ENCODE results near the gene MPZL3. TPM values are rescaled to one million over a fixed set of nuclear protein-coding genes. Genes with fewer than 3 reads are reported as not detected.
A peak's percentile ranks its signal among the peaks of the same experiment; 100 is the strongest.

The MPZL3 gene
- polyA plus RNA-seq, 1 donor (not counting 4 experiments of a cell fraction or from before 2014, with no cell fraction given), result 7.9 TPM

GRCh38 chr11:118287006-118287405 is 34.8 kb upstream of the MPZL3 start:
- no peaks in the 10 kb centered on the region for H3K27me3 ChIP-seq (ENCODE audit: control insufficient read depth, extremely low read depth, insufficient read depth, low read length)
- FAIRE-seq, result peak; percentile 5
- H3K4me3 ChIP-seq (ENCODE audit: control insufficient read depth in 2 of 3, extremely low read depth in 1 of 3, insufficient read depth in 2 of 3, low read depth in 1 of 3, low read length in 3 of 3), result no peak overlapping the region
- H2AFZ ChIP-seq (ENCODE audit: control insufficient read depth, low read length), result no peak overlapping the region
- no peak overlapping the region for H3K27ac ChIP-seq (ENCODE audit: control insufficient read depth, insufficient read depth, low read length)
- H3K4me1 ChIP-seq (ENCODE audit: control insufficient read depth, extremely low read depth, insufficient read depth, low read length), result peaks cover 23% of the 10 kb centered on the region
- H3K9ac ChIP-seq (ENCODE audit: control insufficient read depth, extremely low read depth, insufficient read depth, low read length), result no peak overlapping the region
- peak overlapping the region; percentile 16 for H3K4me2 ChIP-seq (ENCODE audit: control insufficient read depth, extremely low read depth, insufficient read depth, low read depth, low read length)
- DNase-seq (ENCODE audit: low read depth, low spot score), result no peak
- no peak for TF ChIP-seq CTCF (optimal IDR thresholded peaks at IDR 0.05 in 1 of 3, IDR thresholded peaks at IDR 0.05 in 1 of 3, conservative IDR thresholded peaks at IDR 0.05 in 1 of 3; ENCODE audit: extremely low read depth in 1 of 3, insufficient read depth in 2 of 3, low read length in 3 of 3)
- no peak for TF ChIP-seq EZH2 (IDR thresholded peaks at IDR 0.05; ENCODE audit: low read length)
- H3K36me3 ChIP-seq (ENCODE audit: control insufficient read depth in 2 of 2, extremely low read depth in 1 of 2, insufficient read depth in 2 of 2, low read length in 2 of 2), result no peaks in the 10 kb centered on the region
- no peaks in the 10 kb centered on the region for H4K20me1 ChIP-seq (ENCODE audit: control insufficient read depth, extremely low read depth, insufficient read depth, low read length)
- no peaks in the 10 kb centered on the region for H3K9me1 ChIP-seq (ENCODE audit: control insufficient read depth, extremely low read depth, insufficient read depth, low read length)
- H3K79me2 ChIP-seq (ENCODE audit: control insufficient read depth, insufficient read depth, low read length), result no peaks in the 10 kb centered on the region
- dilution Hi-C loops (cut with MboI; ENCODE audit: extremely low pct_ligation_motif_present, low sequenced_read_pairs), result no loop called here
- no peaks in the 10 kb centered on the region for H3K9me3 ChIP-seq (ENCODE audit: control insufficient read depth, low read depth, low read length)

DNA sequence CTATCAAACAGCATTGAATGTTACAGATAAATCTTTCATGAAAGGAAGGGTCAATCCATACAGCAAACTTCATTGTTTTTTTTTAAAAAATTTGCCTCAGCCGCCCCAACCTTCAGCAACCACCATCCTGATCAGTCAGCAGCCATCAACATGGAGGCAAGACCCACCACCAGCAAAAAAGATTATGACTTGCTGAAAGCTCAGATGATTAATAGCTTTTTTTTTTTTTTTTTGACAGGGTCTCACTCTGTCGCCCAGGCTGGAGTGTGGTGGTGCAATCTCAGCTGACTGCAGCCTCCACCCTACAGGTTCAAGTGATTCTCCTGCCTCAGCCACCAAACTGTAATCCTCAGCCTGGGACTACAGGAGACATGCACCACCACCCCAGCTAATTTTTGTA is 34.4 kb upstream of the MPZL3 start:
- H3K9me1 ChIP-seq (ENCODE audit: control insufficient read depth, extremely low read depth, insufficient read depth, low read length), result no peaks in the 10 kb centered on the region
- H3K79me2 ChIP-seq (ENCODE audit: control insufficient read depth, insufficient read depth, low read length), result no peaks in the 10 kb centered on the region
- H2AFZ ChIP-seq (ENCODE audit: control insufficient read depth, low read length), result no peak overlapping the region
- H3K4me2 ChIP-seq (ENCODE audit: control insufficient read depth, extremely low read depth, insufficient read depth, low read depth, low read length), result peak overlapping the region; percentile 16
- no peak overlapping the region for H3K9ac ChIP-seq (ENCODE audit: control insufficient read depth, extremely low read depth, insufficient read depth, low read length)
- TF ChIP-seq EZH2 (IDR thresholded peaks at IDR 0.05; ENCODE audit: low read length) (no peak), CTCF (optimal IDR thresholded peaks at IDR 0.05 in 1 of 3, IDR thresholded peaks at IDR 0.05 in 1 of 3, conservative IDR thresholded peaks at IDR 0.05 in 1 of 3; ENCODE audit: extremely low read depth in 1 of 3, insufficient read depth in 2 of 3, low read length in 3 of 3) (no peak)
- no peak for DNase-seq (ENCODE audit: low read depth, low spot score)
- dilution Hi-C loops (cut with MboI; ENCODE audit: extremely low pct_ligation_motif_present, low sequenced_read_pairs), result no loop called here
- peaks cover 19% of the 10 kb centered on the region for H3K4me1 ChIP-seq (ENCODE audit: control insufficient read depth, extremely low read depth, insufficient read depth, low read length)
- no peaks in the 10 kb centered on the region for H3K27me3 ChIP-seq (ENCODE audit: control insufficient read depth, extremely low read depth, insufficient read depth, low read length)
- no peak overlapping the region for H3K4me3 ChIP-seq (ENCODE audit: control insufficient read depth in 2 of 3, extremely low read depth in 1 of 3, insufficient read depth in 2 of 3, low read depth in 1 of 3, low read length in 3 of 3)
- H3K9me3 ChIP-seq (ENCODE audit: control insufficient read depth, low read depth, low read length), result no peaks in the 10 kb centered on the region
- no peaks in the 10 kb centered on the region for H4K20me1 ChIP-seq (ENCODE audit: control insufficient read depth, extremely low read depth, insufficient read depth, low read length)
- no peak overlapping the region for H3K27ac ChIP-seq (ENCODE audit: control insufficient read depth, insufficient read depth, low read length)
- no peak for FAIRE-seq
- no peaks in the 10 kb centered on the region for H3K36me3 ChIP-seq (ENCODE audit: control insufficient read depth in 2 of 2, extremely low read depth in 1 of 2, insufficient read depth in 2 of 2, low read length in 2 of 2)

Measured in keratinocyte (primary cell).